ENCODE measurements around the gene GAB2.
A peak's percentile ranks its signal among the peaks of the same experiment; 100 is the strongest.
"Not testable (repeated sequence)": the region's sequence is repeated elsewhere in the genome, so short reads cannot be mapped to it uniquely, and the experiment has no call there.

The GAB2 gene

GRCh38 chr11:78195917-78196560, 221.6 kb downstream of the GAB2 start:
- DNase-seq = no peak

DNA sequence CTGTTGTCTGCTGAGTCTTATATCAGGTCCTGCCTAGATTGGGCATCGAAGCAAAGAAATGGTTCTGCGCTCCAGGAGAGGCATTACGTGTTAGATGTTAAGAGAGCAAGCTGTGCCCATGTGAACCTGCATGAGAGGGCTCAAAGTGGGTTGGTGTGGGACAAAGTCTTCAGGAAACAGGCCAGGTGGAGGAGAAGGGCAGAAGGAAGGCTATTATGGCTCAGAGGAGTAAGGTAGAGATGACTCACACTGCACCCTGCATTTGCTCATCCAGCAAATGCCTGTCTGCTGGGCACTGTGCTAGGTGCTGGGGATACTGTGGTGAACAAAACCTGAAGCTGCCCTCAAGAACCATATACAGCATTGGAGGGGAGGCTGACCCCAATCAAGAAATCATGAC, 223.1 kb downstream of the GAB2 start:
- DNase-seq = no peak

GRCh38 chr11:78193806-78194205, 223.8 kb downstream of the GAB2 start:
- no peak for DNase-seq

GRCh38 chr11:78192911-78193351, 224.7 kb downstream of the GAB2 start:
- no peak for DNase-seq

DNA sequence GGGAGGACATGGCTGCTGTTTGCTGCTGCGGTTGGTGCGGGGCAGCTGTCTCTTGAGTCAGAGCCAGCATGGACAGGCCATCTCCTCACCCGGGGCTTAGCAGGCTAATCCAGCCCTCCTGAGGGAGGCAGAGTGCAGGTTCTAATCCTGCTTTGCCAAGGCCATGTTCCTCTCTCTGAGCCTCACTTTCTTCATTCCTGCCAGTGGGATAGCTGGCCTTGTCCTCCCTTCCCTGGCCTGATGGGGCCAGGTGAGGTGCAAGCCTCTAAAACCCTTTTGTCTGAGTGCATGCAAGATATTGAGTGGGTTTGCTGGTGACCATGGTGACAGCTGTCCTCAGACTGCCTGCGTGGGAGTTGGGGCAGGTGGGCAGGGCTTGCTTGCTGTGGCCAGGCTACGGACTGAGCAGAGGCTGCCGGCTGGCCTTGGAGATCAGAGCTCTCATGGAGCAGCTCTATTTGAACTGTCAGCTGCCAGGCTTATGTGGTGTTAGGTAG, 225.3 kb downstream of the GAB2 start:
- DNase-seq = no peak

GRCh38 chr11:78190871-78191538, 226.6 kb downstream of the GAB2 start:
- no peak for DNase-seq

GRCh38 chr11:78190374-78190773, 227.2 kb downstream of the GAB2 start:
- no peak for DNase-seq

DNA sequence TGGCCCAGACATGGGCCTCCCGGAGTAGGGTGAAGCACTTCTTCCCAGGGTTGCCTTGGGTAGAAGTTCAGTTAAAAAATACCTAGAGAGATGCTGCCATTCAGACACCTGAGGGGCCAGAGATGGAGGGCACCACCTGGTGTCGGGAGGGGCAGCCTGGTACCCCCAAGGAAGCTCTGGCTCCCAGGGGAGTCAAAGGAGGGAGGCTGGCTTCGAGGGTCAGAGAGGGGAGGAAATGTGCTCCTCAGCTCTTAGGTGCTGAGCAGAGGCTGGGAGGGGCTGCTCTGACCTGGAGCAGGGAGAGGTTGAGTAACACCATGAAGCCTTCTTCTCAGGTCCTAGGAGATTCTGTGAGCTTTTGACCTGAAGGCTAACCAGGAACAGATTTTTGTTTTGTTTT, 227.8 kb downstream of the GAB2 start:
- no peak for DNase-seq

- DNase-seq = no peak
Measured at GRCh38 chr11:78189174-78189724, 228.4 kb downstream of the GAB2 start.

DNA sequence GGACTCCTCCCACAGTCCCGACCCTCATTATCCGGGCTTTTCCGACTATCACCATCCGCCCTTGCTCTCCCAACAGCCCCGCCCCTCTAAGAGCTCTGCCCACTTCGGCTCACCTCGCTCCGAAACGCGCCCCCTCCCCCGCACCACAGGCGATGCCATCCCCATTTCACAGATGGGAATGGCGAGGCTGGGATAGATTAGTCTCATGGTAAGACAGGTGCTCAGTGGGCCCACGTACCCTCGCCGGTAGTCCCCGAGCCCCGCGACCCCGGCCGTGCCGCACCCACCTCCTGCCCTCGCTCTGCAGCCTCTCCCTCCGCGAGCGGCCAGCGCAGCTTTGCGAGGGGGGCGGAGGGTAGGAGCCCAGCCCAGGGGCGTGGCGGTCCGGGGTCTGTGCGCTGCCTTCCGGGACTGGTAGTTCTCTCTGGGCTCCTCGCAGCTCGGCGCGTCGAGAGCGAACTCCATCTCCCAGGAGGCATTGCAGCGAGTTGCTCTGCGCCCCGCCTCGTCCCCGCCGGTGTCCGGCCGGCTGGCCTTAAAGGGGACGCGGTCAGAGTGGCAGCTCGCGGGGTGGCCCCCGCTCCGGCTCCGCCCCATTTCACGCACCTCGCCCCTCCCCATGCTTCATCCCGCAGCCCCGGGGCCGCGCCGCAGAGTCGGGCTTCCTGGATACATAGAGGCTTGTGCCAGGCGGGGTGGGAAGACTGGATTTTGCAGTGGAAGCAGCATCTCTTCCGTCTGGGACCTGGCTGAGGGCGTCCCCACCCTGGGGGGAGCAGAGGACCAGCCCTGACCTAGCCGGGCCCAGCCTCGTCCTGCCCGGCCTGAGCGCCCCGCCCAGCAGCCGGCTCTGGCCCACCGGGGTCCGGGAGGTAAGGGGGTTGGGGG, 229.1 kb downstream of the GAB2 start, which contains the start of the genes KCTD21 and USP35:
Gene KCTD21, minus strand, starts transcription at position 341 of the 888 bp plus-strand sequence. CDS start 14,072 bp downstream, outside the sequence.
Gene USP35, plus strand, starts transcription at position 634 of the 888 bp plus-strand sequence. CDS start 7,327 bp downstream, outside the sequence.
- DNase-seq = peak; percentile 93

- no peak for DNase-seq
Measured at GRCh38 chr11:78187366-78188285, 230.0 kb downstream of the GAB2 start.

- DNase-seq = no peak
Measured at GRCh38 chr11:78181185-78181584, 236.4 kb downstream of the GAB2 start.

DNA sequence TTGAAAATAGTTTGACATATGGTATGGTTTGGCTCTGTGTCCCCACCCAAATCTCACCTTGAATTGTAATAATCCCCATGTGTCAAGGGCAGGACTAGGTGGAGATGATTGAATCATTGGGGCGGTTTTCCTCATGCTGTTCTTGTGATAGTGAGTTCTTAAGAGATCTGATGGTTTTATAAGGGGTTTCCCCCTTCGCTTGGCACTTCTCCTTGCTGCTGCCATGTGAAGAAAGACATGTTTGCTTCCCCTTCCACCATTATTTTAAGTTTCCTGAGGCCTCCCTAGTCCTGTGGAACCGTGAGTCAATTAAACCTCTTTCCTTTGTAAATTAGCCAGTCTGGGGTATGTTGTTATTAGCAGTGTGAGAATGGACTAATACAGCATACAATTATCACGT, 236.9 kb downstream of the GAB2 start:
- DNase-seq = no peak

DNA sequence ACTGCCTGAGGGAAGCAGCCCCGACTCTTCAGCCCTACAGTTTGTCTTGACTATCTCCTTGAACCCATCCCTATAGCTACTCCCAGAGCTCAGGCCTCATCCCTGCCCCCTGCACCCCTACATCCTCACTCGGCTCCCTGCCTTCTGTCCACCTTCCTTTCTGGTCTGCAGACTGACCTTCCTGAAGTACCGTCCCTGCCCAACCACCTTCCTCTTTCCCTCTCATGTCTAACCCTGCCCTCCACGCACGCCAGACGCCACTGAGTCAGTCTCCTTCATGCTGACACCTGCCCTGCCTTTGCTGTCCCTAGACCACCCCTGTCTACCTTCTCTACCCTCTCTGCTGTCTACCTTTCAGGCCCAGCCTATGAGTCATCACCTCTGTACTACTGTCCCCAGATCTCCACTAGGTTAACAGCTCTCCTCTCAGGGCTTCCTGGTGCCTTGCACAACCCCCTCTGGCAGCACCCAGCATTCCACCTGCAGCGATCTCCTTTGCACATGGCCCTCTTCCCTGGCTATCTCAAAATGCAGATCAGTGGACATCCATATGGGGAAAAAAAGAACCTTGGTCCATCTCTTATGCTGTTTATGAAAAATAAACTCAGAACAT, 238.1 kb downstream of the GAB2 start:
- no peak for DNase-seq

- no peak for DNase-seq
Measured at GRCh38 chr11:78177216-78177615, 240.4 kb downstream of the GAB2 start.

DNA sequence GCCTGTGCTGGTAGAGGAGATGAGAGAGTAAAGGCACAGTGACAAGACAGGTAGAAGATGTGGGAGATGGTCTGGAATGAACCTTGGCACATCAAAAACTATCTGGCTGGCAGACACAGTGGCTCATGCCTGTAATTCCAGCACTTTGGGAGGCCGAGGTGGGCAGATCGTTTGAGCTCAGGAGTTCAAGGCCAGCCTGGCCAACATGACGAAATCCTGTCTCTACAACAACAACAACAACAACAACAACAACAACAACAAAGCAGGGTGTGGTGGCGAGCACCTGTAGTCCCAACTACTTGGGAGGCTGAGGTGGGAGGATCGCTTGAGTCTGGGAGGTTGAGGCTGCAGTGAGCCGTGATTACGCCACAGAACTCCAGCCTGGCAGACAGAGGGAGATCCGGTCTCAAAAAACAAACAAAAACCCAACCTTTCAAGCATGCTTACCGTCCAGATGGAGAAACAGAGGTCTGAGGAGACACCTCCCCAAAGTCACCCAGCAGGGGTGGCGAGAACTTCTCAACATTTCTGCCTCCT, 240.9 kb downstream of the GAB2 start:
- DNase-seq = no peak

GRCh38 chr11:78175862-78176261, 241.8 kb downstream of the GAB2 start:
- not testable (repeated sequence) for DNase-seq

- DNase-seq = no peak
Measured at GRCh38 chr11:78171951-78172350, 245.7 kb downstream of the GAB2 start.

GRCh38 chr11:78170874-78171549, 246.6 kb downstream of the GAB2 start:
- DNase-seq = no peak

DNA sequence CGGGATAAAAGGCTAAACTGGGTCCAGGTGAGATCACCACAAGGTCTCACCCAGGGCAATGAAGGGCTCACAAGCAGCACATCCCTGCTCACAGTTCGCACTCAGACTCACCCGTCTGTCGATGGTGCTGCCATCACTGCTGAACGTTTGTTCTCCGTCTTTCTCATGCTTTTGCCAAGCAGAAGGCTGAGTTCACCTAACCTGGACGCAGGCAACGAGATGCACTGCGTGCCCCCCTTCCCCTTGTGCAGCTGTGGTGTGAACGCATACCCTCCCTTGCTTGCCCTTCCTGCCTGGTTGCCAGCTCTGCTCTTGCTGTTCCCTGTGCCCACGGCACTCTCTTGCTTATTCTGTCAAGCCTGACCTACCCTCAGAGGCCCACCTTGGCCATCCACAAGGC, 247.2 kb downstream of the GAB2 start:
- no peak for DNase-seq
